Progenitor cell of endocrine pancreas (in vitro differentiated cells): Measurements from ENCODE around the gene PRKN. TPM values are rescaled to one million over a fixed set of nuclear protein-coding genes. Genes with fewer than 3 reads are reported as not detected.
A peak's percentile ranks its signal among the peaks of the same experiment; 100 is the strongest.

ENCODE experiments used
- DNase-seq: peaks from one replicate; pipeline ENCODE4 v3.0.0; 2021; ENCODE audit warnings: low spot score; ENCODE audit not compliant: unreplicated experiment
- H3K27ac Mint-ChIP-seq: 2 replicates; pipeline ENCODE4 v1.8.0; 2021; ENCODE audit warnings: mild to moderate bottlenecking, moderate library complexity, mixed read lengths
- H3K27me3 Mint-ChIP-seq: 2 replicates; pipeline ENCODE4 v1.8.0; 2021; ENCODE audit warnings: mixed read lengths
- H3K36me3 Mint-ChIP-seq: 2 replicates; pipeline ENCODE4 v1.8.0; 2022; ENCODE audit warnings: mixed read lengths; ENCODE audit not compliant: insufficient read depth
- H3K4me1 Mint-ChIP-seq: 2 replicates; pipeline ENCODE4 v1.8.0; 2021; ENCODE audit warnings: low read depth, mixed read lengths
- H3K4me3 Mint-ChIP-seq: 2 replicates; pipeline ENCODE4 v1.8.0; 2021; ENCODE audit warnings: low read depth, mild to moderate bottlenecking, moderate library complexity, mixed read lengths
- H3K9me3 Mint-ChIP-seq: 2 replicates; pipeline ENCODE4 v1.8.0; 2021; ENCODE audit warnings: low read depth, mixed read lengths
- CTCF ChIP-seq: fragments of 200-600 bp; sonication (generic); IDR thresholded peaks from one replicate; pipeline ENCODE4 v1.5.0; 2021; ENCODE audit warnings: antibody characterized with exemption, mild to moderate bottlenecking; ENCODE audit not compliant: unreplicated experiment
- total RNA-seq: library from RNA; stranded (reverse); gene quantifications from 2 replicates; pipeline ENCODE4 v1.2.1, GENCODE V29; 2021

Gene PRKN
- total RNA-seq, 1 donor from 2014 or later = 4.6 TPM

GRCh38 chr6:162184465-162184864 is 543.1 kb downstream of the PRKN start:
- no peak overlapping the region for H3K4me3 Mint-ChIP-seq
- H3K36me3 Mint-ChIP-seq = no peaks in the 10 kb centered on the region
- H3K4me1 Mint-ChIP-seq = peaks cover 1% of the 10 kb centered on the region
- TF ChIP-seq CTCF = no peak
- DNase-seq = no peak
- peaks cover 12% of the 10 kb centered on the region for H3K27me3 Mint-ChIP-seq
- H3K27ac Mint-ChIP-seq = peak overlapping the region; percentile 63
- peaks cover 4% of the 10 kb centered on the region for H3K9me3 Mint-ChIP-seq

GRCh38 chr6:162181741-162182401 is 545.7 kb downstream of the PRKN start:
- no peak for TF ChIP-seq CTCF
- H3K4me3 Mint-ChIP-seq = no peak overlapping the region
- peaks cover 9% of the 10 kb centered on the region for H3K27me3 Mint-ChIP-seq
- no peaks in the 10 kb centered on the region for H3K36me3 Mint-ChIP-seq
- no peaks in the 10 kb centered on the region for H3K9me3 Mint-ChIP-seq
- no peak for DNase-seq
- peaks cover 7% of the 10 kb centered on the region for H3K4me1 Mint-ChIP-seq
- no peak overlapping the region for H3K27ac Mint-ChIP-seq

- TF ChIP-seq CTCF = no peak
- DNase-seq = no peak
- Mint-ChIP-seq H3K4me1 (peaks cover 7% of the 10 kb centered on the region), H3K27ac (no peak overlapping the region), H3K27me3 (peaks cover 9% of the 10 kb centered on the region), H3K36me3 (no peaks in the 10 kb centered on the region), H3K9me3 (no peaks in the 10 kb centered on the region), H3K4me3 (no peak overlapping the region)
These were observed 546.5 kb downstream of the PRKN start for GRCh38 chr6:162181111-162181510.

- Mint-ChIP-seq H3K27ac (no peak overlapping the region), H3K4me3 (no peak overlapping the region), H3K36me3 (no peaks in the 10 kb centered on the region), H3K4me1 (peaks cover 7% of the 10 kb centered on the region), H3K27me3 (peaks cover 10% of the 10 kb centered on the region), H3K9me3 (no peaks in the 10 kb centered on the region)
- TF ChIP-seq CTCF = no peak
- no peak for DNase-seq
These were observed 548.2 kb downstream of the PRKN start for GRCh38 chr6:162179196-162179951.

- H3K4me3 Mint-ChIP-seq = no peak overlapping the region
- no peak for DNase-seq
- no peaks in the 10 kb centered on the region for H3K9me3 Mint-ChIP-seq
- H3K36me3 Mint-ChIP-seq = no peaks in the 10 kb centered on the region
- no peak overlapping the region for H3K27ac Mint-ChIP-seq
- H3K27me3 Mint-ChIP-seq = peaks cover 8% of the 10 kb centered on the region
- H3K4me1 Mint-ChIP-seq = peaks cover 7% of the 10 kb centered on the region
- no peak for TF ChIP-seq CTCF
These were observed 548.9 kb downstream of the PRKN start for GRCh38 chr6:162178666-162179065.
